ENCODE results near the gene STMN3.

DNA sequence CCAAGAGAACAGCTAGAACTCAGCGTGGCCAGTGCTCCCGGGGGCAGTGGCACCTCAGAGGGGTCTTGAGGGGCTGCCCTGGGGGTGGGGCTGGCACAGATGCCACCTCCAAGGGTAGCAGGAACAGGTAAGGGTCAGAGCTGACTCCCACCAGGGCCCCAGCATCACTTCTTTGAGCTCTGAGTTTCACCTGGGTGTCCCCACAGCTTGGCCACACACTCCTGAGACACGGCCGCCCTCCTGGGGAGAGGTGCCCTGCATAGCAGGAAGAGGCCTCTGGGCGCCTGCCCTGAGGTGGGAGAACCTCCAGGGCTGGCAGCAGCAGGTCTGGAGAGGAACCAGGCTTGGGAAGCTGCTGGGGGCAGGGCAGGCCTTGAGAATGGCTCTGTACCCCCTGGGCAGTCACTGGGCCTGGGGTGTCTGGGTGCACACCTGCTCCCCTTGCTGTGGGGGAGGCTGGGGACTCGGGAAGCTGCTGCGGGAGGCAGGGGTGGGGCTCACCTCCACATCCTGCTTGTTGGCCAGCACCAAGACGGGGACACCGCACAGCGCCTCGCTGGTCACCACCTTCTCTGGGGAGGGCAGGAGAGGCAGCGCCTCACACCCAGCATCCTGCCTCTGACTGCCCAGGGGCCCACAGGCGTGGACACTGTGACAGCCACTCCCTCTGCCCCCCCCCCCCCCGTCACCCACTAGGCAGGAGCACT, 48.3 kb upstream of the STMN3 start:
- TF ChIP-seq, protein P1, sequence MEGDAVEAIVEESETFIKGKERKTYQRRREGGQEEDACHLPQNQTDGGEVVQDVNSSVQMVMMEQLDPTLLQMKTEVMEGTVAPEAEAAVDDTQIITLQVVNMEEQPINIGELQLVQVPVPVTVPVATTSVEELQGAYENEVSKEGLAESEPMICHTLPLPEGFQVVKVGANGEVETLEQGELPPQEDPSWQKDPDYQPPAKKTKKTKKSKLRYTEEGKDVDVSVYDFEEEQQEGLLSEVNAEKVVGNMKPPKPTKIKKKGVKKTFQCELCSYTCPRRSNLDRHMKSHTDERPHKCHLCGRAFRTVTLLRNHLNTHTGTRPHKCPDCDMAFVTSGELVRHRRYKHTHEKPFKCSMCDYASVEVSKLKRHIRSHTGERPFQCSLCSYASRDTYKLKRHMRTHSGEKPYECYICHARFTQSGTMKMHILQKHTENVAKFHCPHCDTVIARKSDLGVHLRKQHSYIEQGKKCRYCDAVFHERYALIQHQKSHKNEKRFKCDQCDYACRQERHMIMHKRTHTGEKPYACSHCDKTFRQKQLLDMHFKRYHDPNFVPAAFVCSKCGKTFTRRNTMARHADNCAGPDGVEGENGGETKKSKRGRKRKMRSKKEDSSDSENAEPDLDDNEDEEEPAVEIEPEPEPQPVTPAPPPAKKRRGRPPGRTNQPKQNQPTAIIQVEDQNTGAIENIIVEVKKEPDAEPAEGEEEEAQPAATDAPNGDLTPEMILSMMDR (tag by site-specific recombination; IDR thresholded peaks at IDR 0.05), result no peak
- TF ChIP-seq ZBTB20 (tag by site-specific recombination; IDR thresholded peaks at IDR 0.05) (no peak), ZNF792 (tag by site-specific recombination; IDR thresholded peaks at IDR 0.05) (no peak), ZNF391 (tag by site-specific recombination; IDR thresholded peaks at IDR 0.05; ENCODE audit: borderline replicate concordance, low read depth) (no peak), ZNF558 (tag by site-specific recombination; IDR thresholded peaks at IDR 0.05) (no peak), ZNF473 (tag by site-specific recombination; IDR thresholded peaks at IDR 0.05) (no peak), ZNF239 (tag by site-specific recombination; IDR thresholded peaks at IDR 0.05) (no peak), ZNF768 (tag by site-specific recombination; IDR thresholded peaks at IDR 0.05) (no peak)
- TF ChIP-seq, protein P2, sequence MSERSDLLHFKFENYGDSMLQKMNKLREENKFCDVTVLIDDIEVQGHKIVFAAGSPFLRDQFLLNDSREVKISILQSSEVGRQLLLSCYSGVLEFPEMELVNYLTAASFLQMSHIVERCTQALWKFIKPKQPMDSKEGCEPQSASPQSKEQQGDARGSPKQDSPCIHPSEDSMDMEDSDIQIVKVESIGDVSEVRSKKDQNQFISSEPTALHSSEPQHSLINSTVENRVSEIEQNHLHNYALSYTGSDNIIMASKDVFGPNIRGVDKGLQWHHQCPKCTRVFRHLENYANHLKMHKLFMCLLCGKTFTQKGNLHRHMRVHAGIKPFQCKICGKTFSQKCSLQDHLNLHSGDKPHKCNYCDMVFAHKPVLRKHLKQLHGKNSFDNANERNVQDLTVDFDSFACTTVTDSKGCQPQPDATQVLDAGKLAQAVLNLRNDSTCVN (tag by site-specific recombination; optimal IDR thresholded peaks at IDR 0.05), result no peak
- TF ChIP-seq, protein P3, sequence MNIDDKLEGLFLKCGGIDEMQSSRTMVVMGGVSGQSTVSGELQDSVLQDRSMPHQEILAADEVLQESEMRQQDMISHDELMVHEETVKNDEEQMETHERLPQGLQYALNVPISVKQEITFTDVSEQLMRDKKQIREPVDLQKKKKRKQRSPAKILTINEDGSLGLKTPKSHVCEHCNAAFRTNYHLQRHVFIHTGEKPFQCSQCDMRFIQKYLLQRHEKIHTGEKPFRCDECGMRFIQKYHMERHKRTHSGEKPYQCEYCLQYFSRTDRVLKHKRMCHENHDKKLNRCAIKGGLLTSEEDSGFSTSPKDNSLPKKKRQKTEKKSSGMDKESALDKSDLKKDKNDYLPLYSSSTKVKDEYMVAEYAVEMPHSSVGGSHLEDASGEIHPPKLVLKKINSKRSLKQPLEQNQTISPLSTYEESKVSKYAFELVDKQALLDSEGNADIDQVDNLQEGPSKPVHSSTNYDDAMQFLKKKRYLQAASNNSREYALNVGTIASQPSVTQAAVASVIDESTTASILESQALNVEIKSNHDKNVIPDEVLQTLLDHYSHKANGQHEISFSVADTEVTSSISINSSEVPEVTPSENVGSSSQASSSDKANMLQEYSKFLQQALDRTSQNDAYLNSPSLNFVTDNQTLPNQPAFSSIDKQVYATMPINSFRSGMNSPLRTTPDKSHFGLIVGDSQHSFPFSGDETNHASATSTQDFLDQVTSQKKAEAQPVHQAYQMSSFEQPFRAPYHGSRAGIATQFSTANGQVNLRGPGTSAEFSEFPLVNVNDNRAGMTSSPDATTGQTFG (tag by site-specific recombination; IDR thresholded peaks at IDR 0.05; ENCODE audit: borderline replicate concordance), result no peak
- TF ChIP-seq, protein P4, sequence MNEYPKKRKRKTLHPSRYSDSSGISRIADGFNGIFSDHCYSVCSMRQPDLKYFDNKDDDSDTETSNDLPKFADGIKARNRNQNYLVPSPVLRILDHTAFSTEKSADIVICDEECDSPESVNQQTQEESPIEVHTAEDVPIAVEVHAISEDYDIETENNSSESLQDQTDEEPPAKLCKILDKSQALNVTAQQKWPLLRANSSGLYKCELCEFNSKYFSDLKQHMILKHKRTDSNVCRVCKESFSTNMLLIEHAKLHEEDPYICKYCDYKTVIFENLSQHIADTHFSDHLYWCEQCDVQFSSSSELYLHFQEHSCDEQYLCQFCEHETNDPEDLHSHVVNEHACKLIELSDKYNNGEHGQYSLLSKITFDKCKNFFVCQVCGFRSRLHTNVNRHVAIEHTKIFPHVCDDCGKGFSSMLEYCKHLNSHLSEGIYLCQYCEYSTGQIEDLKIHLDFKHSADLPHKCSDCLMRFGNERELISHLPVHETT (tag by site-specific recombination; IDR thresholded peaks at IDR 0.05), result no peak

Data from HEK293 (cell line).